GM23338 (cell line): ENCODE results near the gene IL5RA. TPM values are rescaled to one million over a fixed set of nuclear protein-coding genes. Genes with fewer than 3 reads are reported as not detected.

Experiments used
- ETS1 ChIP-seq: IDR thresholded peaks from 2 replicates; pipeline ENCODE4 v1.6.1; 2016; ENCODE audit warnings: antibody characterized with exemption
- EZH2 ChIP-seq: fragments of 200-600 bp; sonication (generic); IDR thresholded peaks from one replicate; pipeline ENCODE4 v1.8.0; 2017; ENCODE audit warnings: antibody characterized with exemption, mild to moderate bottlenecking, low read depth; ENCODE audit not compliant: unreplicated experiment
- JUNB ChIP-seq: IDR thresholded peaks from one replicate; pipeline ENCODE4 v1.6.1; 2016; ENCODE audit warnings: antibody characterized with exemption; ENCODE audit not compliant: unreplicated experiment
- POLR2AphosphoS5 ChIP-seq: IDR thresholded peaks from 2 replicates; pipeline ENCODE4 v1.6.1; 2016; ENCODE audit warnings: antibody characterized with exemption, low read depth
- STAT1 ChIP-seq: IDR thresholded peaks from one replicate; pipeline ENCODE4 v1.6.1; 2016; ENCODE audit warnings: antibody characterized with exemption; ENCODE audit not compliant: unreplicated experiment
- ZNF462 ChIP-seq: fragments of 250-450 bp; sonication (Bioruptor Pico); IDR thresholded peaks from 2 replicates; pipeline ENCODE4 v1.5.0; 2020; ENCODE audit warnings: mild to moderate bottlenecking, moderate library complexity
- polyA plus RNA-seq: library from polyadenylated mRNA; unstranded; fragments of >200 nt; fragmentation: Nextera tagmentation; extraction: Ambion mirVana; gene quantifications from 2 replicates; pipeline ENCODE4 v1.2.1, GENCODE V29; 2016
- total RNA-seq: library from RNA; depleted of rRNA; stranded (reverse); fragments of >200 nt; shearing (Covaris generic); gene quantifications from 2 replicates; pipeline ENCODE4 v1.2.3, GENCODE V29; 2014
- TF ChIP-seq, protein P1 (sequence below), 2 experiments: fragments of 200-600 bp in 1 of 2; sonication (generic) in 1 of 2; conservative IDR thresholded peaks; 2 replicates each; pipeline versions ENCODE4 v1.5.1 to v1.6.1; 2016 to 2017; ENCODE audit warnings: antibody characterized with exemption in 2 of 2, low read depth in 2 of 2, mild to moderate bottlenecking in 2 of 2, moderate library complexity in 1 of 2

IL5RA gene
- total and polyA plus RNA-seq, 2 experiments from 2014 or later, result 0.31 TPM; not detected in 1

- TF ChIP-seq ZNF462, result no peak
- TF ChIP-seq POLR2AphosphoS5, result no peak
- no peak for TF ChIP-seq EZH2
- TF ChIP-seq, protein P1, sequence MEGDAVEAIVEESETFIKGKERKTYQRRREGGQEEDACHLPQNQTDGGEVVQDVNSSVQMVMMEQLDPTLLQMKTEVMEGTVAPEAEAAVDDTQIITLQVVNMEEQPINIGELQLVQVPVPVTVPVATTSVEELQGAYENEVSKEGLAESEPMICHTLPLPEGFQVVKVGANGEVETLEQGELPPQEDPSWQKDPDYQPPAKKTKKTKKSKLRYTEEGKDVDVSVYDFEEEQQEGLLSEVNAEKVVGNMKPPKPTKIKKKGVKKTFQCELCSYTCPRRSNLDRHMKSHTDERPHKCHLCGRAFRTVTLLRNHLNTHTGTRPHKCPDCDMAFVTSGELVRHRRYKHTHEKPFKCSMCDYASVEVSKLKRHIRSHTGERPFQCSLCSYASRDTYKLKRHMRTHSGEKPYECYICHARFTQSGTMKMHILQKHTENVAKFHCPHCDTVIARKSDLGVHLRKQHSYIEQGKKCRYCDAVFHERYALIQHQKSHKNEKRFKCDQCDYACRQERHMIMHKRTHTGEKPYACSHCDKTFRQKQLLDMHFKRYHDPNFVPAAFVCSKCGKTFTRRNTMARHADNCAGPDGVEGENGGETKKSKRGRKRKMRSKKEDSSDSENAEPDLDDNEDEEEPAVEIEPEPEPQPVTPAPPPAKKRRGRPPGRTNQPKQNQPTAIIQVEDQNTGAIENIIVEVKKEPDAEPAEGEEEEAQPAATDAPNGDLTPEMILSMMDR (conservative IDR thresholded peaks at IDR 0.05; ENCODE audit: low read depth in 2 of 2), result no peak
- TF ChIP-seq STAT1, result no peak
- no peak for TF ChIP-seq JUNB
- no peak for TF ChIP-seq ETS1
These were observed 7.5 kb upstream of the IL5RA start (continued) for GRCh38 chr3:3117651-3118050.
